HEK293T (cell line): ENCODE data around the gene IL12A.

ENCODE experiments used
- CTCF ChIA-PET: fragments of 350-600 bp; formaldehyde crosslinking; extraction: SDS; loops from one replicate; lab custom pipeline; 2021; ENCODE audit warnings: antibody characterized with exemption, inconsistent platforms; lab: Yijun Ruan, JAX
- POLR2A ChIA-PET: fragments of 350-600 bp; formaldehyde crosslinking; extraction: SDS; loops from one replicate; lab custom pipeline; 2020; ENCODE audit warnings: antibody characterized with exemption, inconsistent platforms; lab: Yijun Ruan, JAX
- DNase-seq: peaks from one replicate; pipeline ENCODE4 v3.0.0; 2012; ENCODE audit warnings: mixed read lengths; ENCODE audit errors: extremely low spot score
- ARNT ChIP-seq: fragments of 450-650 bp; IDR thresholded peaks from 2 replicates; pipeline ENCODE4 v1.6.1; 2017; ENCODE audit warnings: mild to moderate bottlenecking
- BHLHE40 ChIP-seq: fragments of 450-650 bp; IDR thresholded peaks from 2 replicates; pipeline ENCODE4 v1.6.1; 2016; ENCODE audit warnings: mild to moderate bottlenecking, moderate library complexity, borderline replicate concordance
- CTBP1 ChIP-seq: fragments of 450-650 bp; IDR thresholded peaks from 2 replicates; pipeline ENCODE4 v1.6.1; 2016; ENCODE audit warnings: borderline replicate concordance
- ELF4 ChIP-seq: fragments of 450-650 bp; IDR thresholded peaks from 2 replicates; pipeline ENCODE4 v1.6.1; 2017; ENCODE audit warnings: antibody characterized with exemption
- FOXA1 ChIP-seq: fragments of 450-650 bp; IDR thresholded peaks from 2 replicates; pipeline ENCODE4 v1.6.1; 2016; ENCODE audit warnings: mild to moderate bottlenecking
- FOXK2 ChIP-seq: fragments of 450-650 bp; IDR thresholded peaks from 2 replicates; pipeline ENCODE4 v1.6.1; 2016; ENCODE audit warnings: mild to moderate bottlenecking
- FOXM1 ChIP-seq: fragments of 450-650 bp; IDR thresholded peaks from 2 replicates; pipeline ENCODE4 v1.6.1; 2017; ENCODE audit warnings: mild to moderate bottlenecking, borderline replicate concordance
- HDGF ChIP-seq: fragments of 450-650 bp; IDR thresholded peaks from 2 replicates; pipeline ENCODE4 v1.6.1; 2017; ENCODE audit warnings: antibody characterized with exemption, borderline replicate concordance
- L3MBTL2 ChIP-seq: fragments of 450-650 bp; conservative IDR thresholded peaks from 2 replicates; pipeline ENCODE4 v1.6.1; 2016; ENCODE audit warnings: mild to moderate bottlenecking
- LEF1 ChIP-seq: fragments of 450-650 bp; IDR thresholded peaks from 2 replicates; pipeline ENCODE4 v1.6.1; 2017; ENCODE audit warnings: mild to moderate bottlenecking, borderline replicate concordance
- NFRKB ChIP-seq: fragments of 450-650 bp; IDR thresholded peaks from 2 replicates; pipeline ENCODE4 v1.6.1; 2016; ENCODE audit warnings: mild to moderate bottlenecking, moderate library complexity
- PKNOX1 ChIP-seq: fragments of 450-650 bp; IDR thresholded peaks from 2 replicates; pipeline ENCODE4 v1.6.1; 2016
- SP1 ChIP-seq: fragments of 450-650 bp; IDR thresholded peaks from 2 replicates; pipeline ENCODE4 v1.6.1; 2017
- SUZ12 ChIP-seq: fragments of 450-650 bp; IDR thresholded peaks from 2 replicates; pipeline ENCODE4 v1.6.1; 2016; ENCODE audit warnings: mild to moderate bottlenecking
- TARDBP ChIP-seq: fragments of 450-650 bp; IDR thresholded peaks from 2 replicates; pipeline ENCODE4 v1.6.1; 2016
- ZNF384 ChIP-seq: fragments of 450-650 bp; IDR thresholded peaks from 2 replicates; pipeline ENCODE4 v1.6.1; 2016

Gene IL12A

GRCh38 chr3:159982442-159982974, 6.1 kb upstream of the IL12A start:
- DNase-seq = no peak
- no peak for TF ChIP-seq PKNOX1
- no peak for TF ChIP-seq LEF1
- no peak for TF ChIP-seq FOXK2
- no peak for TF ChIP-seq ZNF384
- no peak for TF ChIP-seq FOXM1
- no peak for TF ChIP-seq L3MBTL2
- TF ChIP-seq BHLHE40 = no peak
- TF ChIP-seq SP1 = no peak
- no peak for TF ChIP-seq TARDBP
- TF ChIP-seq HDGF = no peak
- TF ChIP-seq SUZ12 = no peak
- ChIA-PET CTCF (no interaction called here), POLR2A (no interaction called here)

GRCh38 chr3:159987291-159987711, 1.3 kb upstream of the IL12A start:
- TF ChIP-seq ARNT (no peak), SUZ12 (no peak), ZNF384 (no peak), FOXA1 (no peak), FOXM1 (no peak), L3MBTL2 (no peak), PKNOX1 (no peak)
- ChIA-PET POLR2A (no interaction called here), CTCF (interaction anchor here (0.6 to 1.3 kb wide), 2 partner anchors 95 to 101 kb away, joined by 3 to 4 read pairs; no protein-coding TSS in a partner anchor)
- no peak for DNase-seq

- CTCF ChIA-PET = interaction anchor here (1.1 to 3.3 kb wide), 3 partner anchors 10 to 15 kb away, joined by 3 to 20 read pairs (median 6); no protein-coding TSS in a partner anchor
- POLR2A ChIA-PET = no interaction called here
- TF ChIP-seq L3MBTL2 (no peak), LEF1 (no peak), PKNOX1 (no peak), FOXM1 (no peak), HDGF (no peak), SP1 (no peak), TARDBP (no peak), ELF4 (no peak), ZNF384 (no peak), FOXA1 (no peak), BHLHE40 (no peak), CTBP1 (no peak), NFRKB (no peak)
These were observed 1.6 kb downstream of the IL12A start for GRCh38 chr3:159989973-159990846.

GRCh38 chr3:159991591-159991990, 3.0 kb downstream of the IL12A start:
- CTCF ChIA-PET = interaction anchor here (1.1 kb wide), 1 partner anchor 9 kb away, joined by 3 read pairs; no protein-coding TSS in a partner anchor
- no peak for DNase-seq
- POLR2A ChIA-PET = no interaction called here
- TF ChIP-seq L3MBTL2 (no peak), FOXK2 (no peak), CTBP1 (no peak), LEF1 (no peak), FOXM1 (no peak), ZNF384 (no peak), FOXA1 (no peak), NFRKB (no peak), ELF4 (no peak), BHLHE40 (no peak), ARNT (no peak), SP1 (no peak)

More at GRCh38 chr3:159989973-159990846, 1.6 kb downstream of the IL12A start:
- peak; percentile 18 for DNase-seq

- ChIA-PET POLR2A (no interaction called here), CTCF (no interaction called here)
- no peak for DNase-seq
- TF ChIP-seq PKNOX1 (peak; percentile 30; the same call in 1 of the 2 replicates), SP1 (no peak), BHLHE40 (no peak), L3MBTL2 (no peak)
These were observed 4.0 kb downstream of the IL12A start for GRCh38 chr3:159992589-159992988.

- POLR2A ChIA-PET = no interaction called here
- no peak for DNase-seq
- CTCF ChIA-PET = no interaction called here
- no peak for TF ChIP-seq HDGF
- no peak for TF ChIP-seq FOXM1
- TF ChIP-seq CTBP1 = no peak
- TF ChIP-seq TARDBP = no peak
- no peak for TF ChIP-seq ARNT
- no peak for TF ChIP-seq BHLHE40
- TF ChIP-seq L3MBTL2 = no peak
- no peak for TF ChIP-seq NFRKB
- no peak for TF ChIP-seq SP1
- TF ChIP-seq PKNOX1 = no peak
These were observed 5.5 kb downstream of the IL12A start for GRCh38 chr3:159994182-159994581.
